ENCODE measurements around the gene NHP2. TPM values are rescaled to one million over a fixed set of nuclear protein-coding genes. Genes with fewer than 3 reads are reported as not detected.

NHP2 gene
- total and polyA plus RNA-seq, 2 experiments from 2014 or later = 148 to 178 TPM

- no peak overlapping the region for H3K4me3 ChIP-seq
- no peak for TF ChIP-seq CTCF (IDR thresholded peaks at IDR 0.05; ENCODE audit: poor library complexity)
- TF ChIP-seq EZH2phosphoT487 (IDR thresholded peaks at IDR 0.05; ENCODE audit: low read depth, severe bottlenecking, unreplicated experiment) = no peak
- TF ChIP-seq EZH2 (IDR thresholded peaks at IDR 0.05; ENCODE audit: borderline replicate concordance) = no peak
- H4K20me1 ChIP-seq (ENCODE audit: insufficient read depth, poor library complexity, severe bottlenecking) = no peaks in the 10 kb centered on the region
- no peaks in the 10 kb centered on the region for H3K79me2 ChIP-seq
- H3K9me2 ChIP-seq (replicated peaks; ENCODE audit: insufficient read depth) = no peaks in the 10 kb centered on the region
- H3K27ac ChIP-seq = no peak overlapping the region
- H2AFZ ChIP-seq = no peak overlapping the region
- no peak for DNase-seq (ENCODE audit: low spot score)
- H3K4me2 ChIP-seq = no peak overlapping the region
- no peaks in the 10 kb centered on the region for H3K9me3 ChIP-seq (ENCODE audit: low read depth)
- no peaks in the 10 kb centered on the region for H3K4me1 ChIP-seq (ENCODE audit: insufficient read depth)
- H3K27me3 ChIP-seq = no peaks in the 10 kb centered on the region
- H3K36me3 ChIP-seq (replicated peaks; ENCODE audit: insufficient read depth, low read depth) = no peaks in the 10 kb centered on the region
- WGBS (ENCODE audit: low lambda C conversion rate, missing lambda C conversion rate) = 80% methylated on average over 7 of the region's 7 CpGs
These were observed 45.2 kb downstream of the NHP2 start for GRCh38 chr5:178108446-178108845.

GRCh38 chr5:178107756-178108310 lies 45.9 kb downstream of the NHP2 start:
- Histone ChIP-seq H3K27ac (no peak overlapping the region), H4K20me1 (ENCODE audit: insufficient read depth, poor library complexity, severe bottlenecking) (no peaks in the 10 kb centered on the region), H3K9me3 (ENCODE audit: low read depth) (no peaks in the 10 kb centered on the region), H3K4me1 (ENCODE audit: insufficient read depth) (no peaks in the 10 kb centered on the region), H3K36me3 (replicated peaks; ENCODE audit: insufficient read depth, low read depth) (no peaks in the 10 kb centered on the region), H3K27me3 (no peaks in the 10 kb centered on the region), H3K4me3 (no peak overlapping the region), H3K79me2 (no peaks in the 10 kb centered on the region), H2AFZ (no peak overlapping the region), H3K4me2 (no peak overlapping the region), H3K9me2 (replicated peaks; ENCODE audit: insufficient read depth) (no peaks in the 10 kb centered on the region)
- WGBS (ENCODE audit: low lambda C conversion rate, missing lambda C conversion rate) = 56% methylated on average over 5 of the region's 5 CpGs
- TF ChIP-seq EZH2phosphoT487 (IDR thresholded peaks at IDR 0.05; ENCODE audit: low read depth, severe bottlenecking, unreplicated experiment) (no peak), CTCF (IDR thresholded peaks at IDR 0.05; ENCODE audit: poor library complexity) (no peak), EZH2 (IDR thresholded peaks at IDR 0.05; ENCODE audit: borderline replicate concordance) (no peak)
- no peak for DNase-seq (ENCODE audit: low spot score)

DNA sequence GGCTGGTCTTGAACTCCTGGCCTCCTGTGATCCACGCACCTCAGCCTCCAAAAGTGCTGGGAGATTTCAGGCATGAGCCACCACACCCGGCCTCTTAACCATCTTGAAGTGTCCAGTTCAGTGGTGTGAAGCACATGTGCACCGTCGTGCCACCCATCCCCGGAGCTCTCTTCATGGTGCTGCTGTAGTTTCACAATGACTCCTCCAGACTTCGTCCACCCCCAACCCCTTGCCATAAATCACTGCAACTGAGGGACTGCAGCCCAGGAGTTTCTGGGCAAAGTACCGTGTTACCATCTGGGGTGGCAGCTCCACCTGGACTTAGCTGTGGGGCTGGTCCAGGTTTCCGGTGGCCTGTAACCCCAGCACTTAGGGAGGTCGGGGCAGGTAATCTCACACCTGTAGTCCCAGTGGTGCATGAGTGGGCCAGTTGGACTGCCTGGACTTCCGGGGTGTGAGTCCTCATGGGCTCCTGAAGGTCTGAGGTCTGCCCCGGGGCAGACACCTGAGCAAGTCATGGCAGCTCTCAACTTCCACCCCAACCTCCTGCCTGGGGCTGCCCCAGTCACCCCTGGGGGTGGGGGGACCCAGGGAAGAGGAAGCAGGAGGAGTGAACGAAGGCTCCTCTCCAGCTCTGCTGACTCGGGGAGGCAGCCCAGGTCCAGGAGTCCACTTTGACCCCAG lies 47.0 kb downstream of the NHP2 start:
- Histone ChIP-seq H3K9me2 (replicated peaks; ENCODE audit: insufficient read depth) (no peaks in the 10 kb centered on the region), H3K36me3 (replicated peaks; ENCODE audit: insufficient read depth, low read depth) (no peaks in the 10 kb centered on the region), H3K4me3 (no peak overlapping the region), H3K4me1 (ENCODE audit: insufficient read depth) (no peaks in the 10 kb centered on the region), H2AFZ (no peak overlapping the region), H3K9me3 (ENCODE audit: low read depth) (no peaks in the 10 kb centered on the region), H3K4me2 (no peak overlapping the region), H4K20me1 (ENCODE audit: insufficient read depth, poor library complexity, severe bottlenecking) (no peaks in the 10 kb centered on the region), H3K27me3 (no peaks in the 10 kb centered on the region), H3K27ac (no peak overlapping the region), H3K79me2 (no peaks in the 10 kb centered on the region)
- 83% methylated on average over 13 of the region's 13 CpGs for WGBS (ENCODE audit: low lambda C conversion rate, missing lambda C conversion rate)
- TF ChIP-seq EZH2phosphoT487 (IDR thresholded peaks at IDR 0.05; ENCODE audit: low read depth, severe bottlenecking, unreplicated experiment) (no peak), CTCF (IDR thresholded peaks at IDR 0.05; ENCODE audit: poor library complexity) (no peak), EZH2 (IDR thresholded peaks at IDR 0.05; ENCODE audit: borderline replicate concordance) (no peak)
- DNase-seq (ENCODE audit: low spot score) = no peak
